Measurements from ENCODE around the gene IL36A. TPM values are rescaled to one million over a fixed set of nuclear protein-coding genes. Genes with fewer than 3 reads are reported as not detected.

Gene IL36A, protein sequence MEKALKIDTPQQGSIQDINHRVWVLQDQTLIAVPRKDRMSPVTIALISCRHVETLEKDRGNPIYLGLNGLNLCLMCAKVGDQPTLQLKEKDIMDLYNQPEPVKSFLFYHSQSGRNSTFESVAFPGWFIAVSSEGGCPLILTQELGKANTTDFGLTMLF
- not detected for total RNA-seq (2021; ENCODE audit: unreplicated experiment)
- polyA plus RNA-seq (2012; ENCODE audit: insufficient read length) = not detected
- not detected for Bru-seq, nascent RNA
- not detected for BruChase-seq, experiment 1, labeled RNA remaining after a 2-hour chase
- BruChase-seq, experiment 2, labeled RNA remaining after a 6-hour chase = not detected
- long read RNA-seq = 0 reads

DNA sequence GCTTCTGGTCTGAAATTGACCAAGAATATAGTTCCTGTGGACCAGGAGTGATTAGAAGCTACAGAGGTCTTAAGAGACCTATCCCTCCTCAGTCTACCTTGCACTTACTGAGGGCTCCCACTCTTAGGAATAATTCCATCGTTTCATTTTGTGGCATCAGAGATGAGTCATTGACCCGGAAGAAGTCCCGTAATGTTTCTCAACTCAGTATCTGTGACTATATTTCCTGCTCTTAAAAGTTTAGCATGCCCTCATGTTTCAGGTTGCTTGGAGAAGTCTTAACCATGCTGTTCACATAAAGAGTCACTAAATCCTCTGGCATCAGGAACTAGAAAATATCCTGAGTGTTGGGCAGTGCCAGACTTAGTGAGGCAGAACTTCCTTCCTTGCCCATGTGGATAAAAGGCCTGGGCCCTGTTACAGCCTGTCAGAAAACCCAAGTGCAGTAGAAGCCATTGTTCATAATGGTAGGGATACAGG lies at the start of gene IL36A:
Gene IL36A, plus strand, starts transcription at position 430 of the 480 bp plus-strand sequence. CDS start 413 bp downstream, outside the sequence.
- TF ChIP-seq TCF7L2 (IDR thresholded peaks at IDR 0.05; ENCODE audit: low read depth, low read length) = no peak
- ATAC-seq (no peak), DNase-seq (ENCODE audit: low read depth, low spot score) (no peak)
- no peaks in the 10 kb centered on the region for H3K27me3 ChIP-seq (ENCODE audit: control insufficient read depth, insufficient read depth, low read length)
- no peaks in the 10 kb centered on the region for H3K36me3 ChIP-seq (ENCODE audit: control insufficient read depth, insufficient read depth, low read length)
- H3K4me3 ChIP-seq (ENCODE audit: low read depth in 2 of 2, low read length in 2 of 2) = no peak within 1 kb of the TSS
- no TSS peak for BruUV-seq (replicated peaks)
- ChIA-PET POLR2A (no interaction called here), CTCF (no interaction called here)
- intact Hi-C loops (cut with micrococcal nuclease; ENCODE audit: unreplicated experiment) = no loop called here
- H3K9me3 ChIP-seq (ENCODE audit: control insufficient read depth, insufficient read depth, low read depth, low read length) = peaks cover 3% of the 10 kb centered on the region; the same call in 1 of the 2 replicates
- no peak within 1 kb of the TSS for H3K27ac ChIP-seq (ENCODE audit: low read length)
- no peaks in the 10 kb centered on the region for H3K4me1 ChIP-seq (ENCODE audit: control insufficient read depth, insufficient read depth, low read length)
- in situ Hi-C loops (cut with HindIII; ENCODE audit: low pct_unique_long_range_greater_than_20kb, low sequenced_read_pairs) = no loop called here

DNA sequence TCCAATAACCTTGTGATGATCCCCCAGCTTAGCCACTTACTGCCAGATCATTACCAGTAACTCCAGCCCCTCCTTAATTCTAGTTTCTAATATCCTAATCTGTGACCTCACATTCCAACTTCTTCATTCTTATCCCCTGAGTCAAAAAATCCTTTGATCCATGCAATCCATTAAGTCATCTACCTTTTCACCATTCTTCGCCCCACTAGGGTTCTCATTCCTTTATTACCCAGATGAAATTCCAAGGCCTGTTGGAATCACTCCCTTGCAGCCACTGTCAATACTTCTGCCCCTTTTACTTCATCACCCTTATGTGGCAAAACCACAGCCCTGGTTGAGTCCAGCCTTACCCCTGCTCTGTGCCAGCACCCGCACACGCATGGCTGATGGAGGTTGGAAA lies 47.7 kb upstream of the IL36A start:
- in situ Hi-C loops (cut with HindIII; ENCODE audit: low pct_unique_long_range_greater_than_20kb, low sequenced_read_pairs) = no loop called here
- DNase-seq (ENCODE audit: low read depth, low spot score) (no peak), ATAC-seq (no peak)
- ChIA-PET POLR2A (no interaction called here), CTCF (no interaction called here)
- intact Hi-C loops (cut with micrococcal nuclease; ENCODE audit: unreplicated experiment) = no loop called here
- TF ChIP-seq TCF7L2 (IDR thresholded peaks at IDR 0.05; ENCODE audit: low read depth, low read length) (no peak), SIN3A (IDR thresholded peaks at IDR 0.05; ENCODE audit: borderline replicate concordance, insufficient read depth, low read depth, low read length) (no peak), POLR2AphosphoS5 (IDR thresholded peaks at IDR 0.05; ENCODE audit: low read depth, low read length) (no peak)
- TF ChIP-seq, protein P1, sequence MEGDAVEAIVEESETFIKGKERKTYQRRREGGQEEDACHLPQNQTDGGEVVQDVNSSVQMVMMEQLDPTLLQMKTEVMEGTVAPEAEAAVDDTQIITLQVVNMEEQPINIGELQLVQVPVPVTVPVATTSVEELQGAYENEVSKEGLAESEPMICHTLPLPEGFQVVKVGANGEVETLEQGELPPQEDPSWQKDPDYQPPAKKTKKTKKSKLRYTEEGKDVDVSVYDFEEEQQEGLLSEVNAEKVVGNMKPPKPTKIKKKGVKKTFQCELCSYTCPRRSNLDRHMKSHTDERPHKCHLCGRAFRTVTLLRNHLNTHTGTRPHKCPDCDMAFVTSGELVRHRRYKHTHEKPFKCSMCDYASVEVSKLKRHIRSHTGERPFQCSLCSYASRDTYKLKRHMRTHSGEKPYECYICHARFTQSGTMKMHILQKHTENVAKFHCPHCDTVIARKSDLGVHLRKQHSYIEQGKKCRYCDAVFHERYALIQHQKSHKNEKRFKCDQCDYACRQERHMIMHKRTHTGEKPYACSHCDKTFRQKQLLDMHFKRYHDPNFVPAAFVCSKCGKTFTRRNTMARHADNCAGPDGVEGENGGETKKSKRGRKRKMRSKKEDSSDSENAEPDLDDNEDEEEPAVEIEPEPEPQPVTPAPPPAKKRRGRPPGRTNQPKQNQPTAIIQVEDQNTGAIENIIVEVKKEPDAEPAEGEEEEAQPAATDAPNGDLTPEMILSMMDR (IDR thresholded peaks at IDR 0.05) = no peak
- TF ChIP-seq, protein P2, sequence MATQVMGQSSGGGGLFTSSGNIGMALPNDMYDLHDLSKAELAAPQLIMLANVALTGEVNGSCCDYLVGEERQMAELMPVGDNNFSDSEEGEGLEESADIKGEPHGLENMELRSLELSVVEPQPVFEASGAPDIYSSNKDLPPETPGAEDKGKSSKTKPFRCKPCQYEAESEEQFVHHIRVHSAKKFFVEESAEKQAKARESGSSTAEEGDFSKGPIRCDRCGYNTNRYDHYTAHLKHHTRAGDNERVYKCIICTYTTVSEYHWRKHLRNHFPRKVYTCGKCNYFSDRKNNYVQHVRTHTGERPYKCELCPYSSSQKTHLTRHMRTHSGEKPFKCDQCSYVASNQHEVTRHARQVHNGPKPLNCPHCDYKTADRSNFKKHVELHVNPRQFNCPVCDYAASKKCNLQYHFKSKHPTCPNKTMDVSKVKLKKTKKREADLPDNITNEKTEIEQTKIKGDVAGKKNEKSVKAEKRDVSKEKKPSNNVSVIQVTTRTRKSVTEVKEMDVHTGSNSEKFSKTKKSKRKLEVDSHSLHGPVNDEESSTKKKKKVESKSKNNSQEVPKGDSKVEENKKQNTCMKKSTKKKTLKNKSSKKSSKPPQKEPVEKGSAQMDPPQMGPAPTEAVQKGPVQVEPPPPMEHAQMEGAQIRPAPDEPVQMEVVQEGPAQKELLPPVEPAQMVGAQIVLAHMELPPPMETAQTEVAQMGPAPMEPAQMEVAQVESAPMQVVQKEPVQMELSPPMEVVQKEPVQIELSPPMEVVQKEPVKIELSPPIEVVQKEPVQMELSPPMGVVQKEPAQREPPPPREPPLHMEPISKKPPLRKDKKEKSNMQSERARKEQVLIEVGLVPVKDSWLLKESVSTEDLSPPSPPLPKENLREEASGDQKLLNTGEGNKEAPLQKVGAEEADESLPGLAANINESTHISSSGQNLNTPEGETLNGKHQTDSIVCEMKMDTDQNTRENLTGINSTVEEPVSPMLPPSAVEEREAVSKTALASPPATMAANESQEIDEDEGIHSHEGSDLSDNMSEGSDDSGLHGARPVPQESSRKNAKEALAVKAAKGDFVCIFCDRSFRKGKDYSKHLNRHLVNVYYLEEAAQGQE (IDR thresholded peaks at IDR 0.05; ENCODE audit: insufficient read depth in 1 of 2, low read depth in 2 of 2, low read length in 1 of 2) = no peak
- Histone ChIP-seq H3K9me3 (ENCODE audit: control insufficient read depth, insufficient read depth, low read depth, low read length) (no peaks in the 10 kb centered on the region), H3K27me3 (ENCODE audit: control insufficient read depth, insufficient read depth, low read length) (peaks cover 14% of the 10 kb centered on the region), H3K36me3 (ENCODE audit: control insufficient read depth, insufficient read depth, low read length) (no peaks in the 10 kb centered on the region), H3K4me3 (ENCODE audit: low read depth in 2 of 2, low read length in 2 of 2) (no peak overlapping the region), H3K4me1 (ENCODE audit: control insufficient read depth, insufficient read depth, low read length) (no peaks in the 10 kb centered on the region), H3K27ac (ENCODE audit: low read length) (no peak overlapping the region)
- no TSS peak for BruUV-seq (replicated peaks)

Measured in Panc1 (cell line).